AML-193 (cell line): ENCODE data around the gene EPHB4.

Experiments used
- DNase-seq, 2 experiments: peaks; one replicate each; lab custom pipeline; 2025; lab: John Stamatoyannopoulos, UW

EPHB4 gene

GRCh38 chr7:100789055-100789454 lies 38.3 kb downstream of the EPHB4 start:
- DNase-seq: no peak

- no peak for DNase-seq
These were observed 41.0 kb downstream of the EPHB4 start for GRCh38 chr7:100786323-100786722.

GRCh38 chr7:100785878-100786277 lies 41.4 kb downstream of the EPHB4 start:
- DNase-seq: no peak

GRCh38 chr7:100783804-100784203 lies 43.5 kb downstream of the EPHB4 start:
- no peak for DNase-seq

GRCh38 chr7:100781255-100781654 lies 46.1 kb downstream of the EPHB4 start:
- no peak for DNase-seq

- DNase-seq: no peak
These were observed 48.0 kb downstream of the EPHB4 start for GRCh38 chr7:100779359-100779758.

- no peak for DNase-seq
These were observed 49.2 kb downstream of the EPHB4 start for GRCh38 chr7:100778061-100778621.

- no peak for DNase-seq
These were observed 53.8 kb downstream of the EPHB4 start for GRCh38 chr7:100773491-100773890.

GRCh38 chr7:100768784-100769183 lies 58.5 kb downstream of the EPHB4 start:
- DNase-seq: no peak

- DNase-seq: no peak
These were observed 62.1 kb downstream of the EPHB4 start for GRCh38 chr7:100765250-100765649.

- no peak for DNase-seq
These were observed 62.5 kb downstream of the EPHB4 start for GRCh38 chr7:100764841-100765240.

- DNase-seq: no peak
These were observed 63.7 kb downstream of the EPHB4 start for GRCh38 chr7:100763556-100764140.

- peak in 1 of 2 experiments; percentile 1 for DNase-seq
These were observed 64.5 kb downstream of the EPHB4 start for GRCh38 chr7:100762841-100763240.

- DNase-seq: no peak
These were observed 67.8 kb downstream of the EPHB4 start for GRCh38 chr7:100759357-100760171.

- DNase-seq: no peak
These were observed 73.6 kb downstream of the EPHB4 start for GRCh38 chr7:100753750-100754149.

- DNase-seq: no peak
These were observed 74.3 kb downstream of the EPHB4 start for GRCh38 chr7:100752994-100753393.
